HepG2 (cell line): ENCODE measurements around the gene PRSS12. TPM values are rescaled to one million over a fixed set of nuclear protein-coding genes. Genes with fewer than 3 reads are reported as not detected.

Experiments used
- BORCS8-MEF2B ChIP-seq: sonication (generic); formaldehyde crosslinking; IDR thresholded peaks from 2 replicates; pipeline ENCODE4 v1.8.0; 2022; ENCODE audit warnings: mild to moderate bottlenecking, missing genetic modification reagents
- EED ChIP-seq: sonication (generic); formaldehyde crosslinking; IDR thresholded peaks from 2 replicates; pipeline ENCODE4 v1.5.0; 2020; ENCODE audit warnings: mild to moderate bottlenecking, missing genetic modification reagents
- ETV5 ChIP-seq: IDR thresholded peaks from 2 replicates; pipeline ENCODE4 v1.6.1; 2018; ENCODE audit warnings: missing biosample characterization, missing genetic modification reagents, inconsistent platforms, borderline replicate concordance
- HMG20A ChIP-seq: IDR thresholded peaks from 2 replicates; pipeline ENCODE4 v1.6.1; 2016; ENCODE audit warnings: borderline replicate concordance
- HOXA7 ChIP-seq: sonication (generic); formaldehyde crosslinking; IDR thresholded peaks from 2 replicates; pipeline ENCODE4 v1.8.1; 2022; ENCODE audit warnings: mild to moderate bottlenecking, missing genetic modification reagents, moderate library complexity
- JUND ChIP-seq: sonication (generic); formaldehyde crosslinking; IDR thresholded peaks from 2 replicates; pipeline ENCODE4 v1.8.0; 2022; ENCODE audit warnings: mild to moderate bottlenecking, missing genetic modification reagents
- MTF2 ChIP-seq: sonication (generic); formaldehyde crosslinking; IDR thresholded peaks from 2 replicates; pipeline ENCODE4 v1.5.0; 2020; ENCODE audit warnings: missing genetic modification reagents, borderline replicate concordance
- NCOR1 ChIP-seq: fragments of 200-600 bp; sonication (generic); IDR thresholded peaks from 2 replicates; pipeline ENCODE4 v1.7.0; 2017; ENCODE audit warnings: antibody characterized with exemption, low read length, borderline replicate concordance
- PAF1 ChIP-seq: IDR thresholded peaks from 2 replicates; pipeline ENCODE4 v1.6.1; 2016; ENCODE audit warnings: missing genetic modification reagents, missing compliant biosample characterization
- PHF20 ChIP-seq: sonication (generic); formaldehyde crosslinking; IDR thresholded peaks from 2 replicates; pipeline ENCODE4 v1.5.0; 2020; ENCODE audit warnings: mild to moderate bottlenecking, missing genetic modification reagents
- RCOR2 ChIP-seq: IDR thresholded peaks from 2 replicates; pipeline ENCODE4 v1.6.1; 2016; ENCODE audit warnings: missing biosample characterization, missing genetic modification reagents
- SNRNP70 ChIP-seq: fragments of 200-400 bp; formaldehyde crosslinking; IDR thresholded peaks from 2 replicates; pipeline ENCODE4 v1.6.1; 2017; ENCODE audit warnings: mild to moderate bottlenecking, low read depth, low read length, moderate library complexity
- SPEN ChIP-seq: sonication (generic); formaldehyde crosslinking; IDR thresholded peaks from 2 replicates; pipeline ENCODE4 v1.5.1; 2020; ENCODE audit warnings: low read depth, mild to moderate bottlenecking, missing genetic modification reagents
- YEATS4 ChIP-seq: sonication (generic); formaldehyde crosslinking; IDR thresholded peaks from 2 replicates; pipeline ENCODE4 v1.4.0; 2020; ENCODE audit warnings: missing genetic modification reagents, borderline replicate concordance
- ZNF10 ChIP-seq: sonication (generic); formaldehyde crosslinking; IDR thresholded peaks from 2 replicates; pipeline ENCODE4 v1.4.0; 2020; ENCODE audit warnings: mild to moderate bottlenecking, low read depth, missing genetic modification reagents, borderline replicate concordance
- ZNF101 ChIP-seq: sonication (generic); formaldehyde crosslinking; IDR thresholded peaks from 2 replicates; pipeline ENCODE4 v1.4.0; 2020; ENCODE audit warnings: mild to moderate bottlenecking, low read depth, missing genetic modification reagents, borderline replicate concordance
- ZNF224 ChIP-seq: sonication (generic); formaldehyde crosslinking; IDR thresholded peaks from 2 replicates; pipeline ENCODE4 v1.5.0; 2020; ENCODE audit warnings: mild to moderate bottlenecking, missing genetic modification reagents
- ZNF256 ChIP-seq: sonication (generic); formaldehyde crosslinking; conservative IDR thresholded peaks from 2 replicates; pipeline ENCODE4 v1.4.0; 2020; ENCODE audit warnings: missing genetic modification reagents
- ZSCAN12 ChIP-seq: sonication (generic); formaldehyde crosslinking; IDR thresholded peaks from 2 replicates; pipeline ENCODE4 v1.9.0; 2021; ENCODE audit warnings: mild to moderate bottlenecking, missing genetic modification reagents
- ZZZ3 ChIP-seq: sonication (generic); formaldehyde crosslinking; IDR thresholded peaks from 2 replicates; pipeline ENCODE4 v1.4.0; 2020; ENCODE audit warnings: missing genetic modification reagents, mild to moderate bottlenecking, borderline replicate concordance
- polyA plus RNA-seq, 8 experiments: library from polyadenylated mRNA; depleted of rRNA in 3 of 8; stranded (reverse) in 7 of 8; unstranded in 1 of 8; fragments of >200 nt; fragmentation: Illumina TruSeq in 4 of 8; extraction: Trizol in 4 of 8; gene quantifications; 2 replicates each; pipeline versions ENCODE4 v1.2.1 to v1.2.3, GENCODE V29; 2011 to 2016; ENCODE audit warnings: low read depth in 4 of 8, missing spikeins in 1 of 8, mixed read lengths in 1 of 8; ENCODE audit not compliant: insufficient read depth in 1 of 8
- total RNA-seq, 5 experiments: library from RNA; depleted of rRNA; stranded (reverse); fragments of >200 nt; fragmentation: Illumina TruSeq; extraction: Trizol; gene quantifications; 2 replicates each; pipeline ENCODE4 v1.2.3, GENCODE V29; 2016; ENCODE audit warnings: low read depth in 1 of 5
- TF ChIP-seq, protein P1 (sequence below): IDR thresholded peaks from 2 replicates; pipeline ENCODE4 v1.6.1; 2016; ENCODE audit warnings: low read depth, missing genetic modification reagents, missing compliant biosample characterization
- TF ChIP-seq, protein P2 (sequence below): sonication (generic); formaldehyde crosslinking; IDR thresholded peaks from 2 replicates; pipeline ENCODE4 v1.5.1; 2020; ENCODE audit warnings: missing genetic modification reagents, mild to moderate bottlenecking, borderline replicate concordance
- TF ChIP-seq, protein P3 (sequence below): sonication (generic); formaldehyde crosslinking; IDR thresholded peaks from 2 replicates; pipeline ENCODE4 v1.5.1; 2020; ENCODE audit warnings: missing genetic modification reagents, mild to moderate bottlenecking, borderline replicate concordance

PRSS12 gene
- total and polyA plus RNA-seq, 2 of the 13 experiments (the other 11 are each of a cell fraction or from before 2014, with no cell fraction given) = 0.02 TPM; not detected in 1

DNA sequence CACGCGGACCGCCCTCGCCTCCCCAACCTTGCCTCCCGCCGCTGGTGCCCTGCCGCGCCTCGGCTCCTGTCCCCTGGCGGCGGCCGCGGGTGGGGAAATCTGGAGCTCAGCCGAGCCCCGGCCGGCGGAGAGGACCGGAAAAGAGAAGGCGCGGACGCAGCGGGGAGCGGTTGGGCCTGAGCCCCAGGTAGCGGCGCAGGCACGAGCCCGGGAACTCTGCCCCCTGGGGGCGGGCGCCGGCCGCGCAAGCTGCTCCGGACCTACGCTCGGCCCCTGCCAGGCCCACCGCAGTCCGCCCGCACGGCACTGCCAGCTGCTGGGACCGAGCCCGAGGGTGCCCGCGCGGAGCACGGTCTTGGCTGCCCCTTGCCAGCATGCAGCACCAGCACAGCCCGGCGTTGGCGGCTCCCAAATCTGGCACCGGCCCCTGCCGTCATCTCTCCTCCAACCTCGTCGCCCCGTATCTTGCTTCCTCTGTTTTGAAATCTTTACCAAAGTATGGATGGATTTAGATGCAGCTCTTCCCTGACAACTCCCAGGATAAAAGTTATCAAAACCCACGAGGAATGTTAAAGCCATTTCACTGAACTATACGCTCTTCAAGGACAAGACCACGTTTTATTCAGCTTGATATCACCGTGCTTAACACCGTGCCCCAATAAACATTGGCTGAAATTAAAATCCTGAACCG is at the start of gene PRSS12 (continued):
- TF ChIP-seq SNRNP70 (no peak), YEATS4 (CRISPR knock-in tag) (peak; percentile 30; the same call in 1 of the 2 replicates), ETV5 (CRISPR knock-in tag) (peak; percentile 32; the same call in 1 of the 2 replicates), ZNF10 (CRISPR knock-in tag) (no peak), PHF20 (CRISPR knock-in tag) (no peak), EED (no peak), SPEN (CRISPR knock-in tag) (0 out of 2 replicates have a peak, but pooled peaks have one; percentile 40), MTF2 (CRISPR knock-in tag) (peak; percentile 83; the same call in 1 of the 2 replicates), ZNF101 (no peak), JUND (no peak), RCOR2 (no peak), ZZZ3 (no peak), HMG20A (CRISPR knock-in tag) (no peak), PAF1 (no peak), ZNF224 (CRISPR knock-in tag) (no peak), NCOR1 (no peak), HOXA7 (CRISPR knock-in tag) (no peak), ZNF256 (CRISPR knock-in tag) (no peak), BORCS8-MEF2B (CRISPR knock-in tag) (peak; percentile 39; the same call in 1 of the 2 replicates), ZSCAN12 (no peak)
- TF ChIP-seq, protein P1, sequence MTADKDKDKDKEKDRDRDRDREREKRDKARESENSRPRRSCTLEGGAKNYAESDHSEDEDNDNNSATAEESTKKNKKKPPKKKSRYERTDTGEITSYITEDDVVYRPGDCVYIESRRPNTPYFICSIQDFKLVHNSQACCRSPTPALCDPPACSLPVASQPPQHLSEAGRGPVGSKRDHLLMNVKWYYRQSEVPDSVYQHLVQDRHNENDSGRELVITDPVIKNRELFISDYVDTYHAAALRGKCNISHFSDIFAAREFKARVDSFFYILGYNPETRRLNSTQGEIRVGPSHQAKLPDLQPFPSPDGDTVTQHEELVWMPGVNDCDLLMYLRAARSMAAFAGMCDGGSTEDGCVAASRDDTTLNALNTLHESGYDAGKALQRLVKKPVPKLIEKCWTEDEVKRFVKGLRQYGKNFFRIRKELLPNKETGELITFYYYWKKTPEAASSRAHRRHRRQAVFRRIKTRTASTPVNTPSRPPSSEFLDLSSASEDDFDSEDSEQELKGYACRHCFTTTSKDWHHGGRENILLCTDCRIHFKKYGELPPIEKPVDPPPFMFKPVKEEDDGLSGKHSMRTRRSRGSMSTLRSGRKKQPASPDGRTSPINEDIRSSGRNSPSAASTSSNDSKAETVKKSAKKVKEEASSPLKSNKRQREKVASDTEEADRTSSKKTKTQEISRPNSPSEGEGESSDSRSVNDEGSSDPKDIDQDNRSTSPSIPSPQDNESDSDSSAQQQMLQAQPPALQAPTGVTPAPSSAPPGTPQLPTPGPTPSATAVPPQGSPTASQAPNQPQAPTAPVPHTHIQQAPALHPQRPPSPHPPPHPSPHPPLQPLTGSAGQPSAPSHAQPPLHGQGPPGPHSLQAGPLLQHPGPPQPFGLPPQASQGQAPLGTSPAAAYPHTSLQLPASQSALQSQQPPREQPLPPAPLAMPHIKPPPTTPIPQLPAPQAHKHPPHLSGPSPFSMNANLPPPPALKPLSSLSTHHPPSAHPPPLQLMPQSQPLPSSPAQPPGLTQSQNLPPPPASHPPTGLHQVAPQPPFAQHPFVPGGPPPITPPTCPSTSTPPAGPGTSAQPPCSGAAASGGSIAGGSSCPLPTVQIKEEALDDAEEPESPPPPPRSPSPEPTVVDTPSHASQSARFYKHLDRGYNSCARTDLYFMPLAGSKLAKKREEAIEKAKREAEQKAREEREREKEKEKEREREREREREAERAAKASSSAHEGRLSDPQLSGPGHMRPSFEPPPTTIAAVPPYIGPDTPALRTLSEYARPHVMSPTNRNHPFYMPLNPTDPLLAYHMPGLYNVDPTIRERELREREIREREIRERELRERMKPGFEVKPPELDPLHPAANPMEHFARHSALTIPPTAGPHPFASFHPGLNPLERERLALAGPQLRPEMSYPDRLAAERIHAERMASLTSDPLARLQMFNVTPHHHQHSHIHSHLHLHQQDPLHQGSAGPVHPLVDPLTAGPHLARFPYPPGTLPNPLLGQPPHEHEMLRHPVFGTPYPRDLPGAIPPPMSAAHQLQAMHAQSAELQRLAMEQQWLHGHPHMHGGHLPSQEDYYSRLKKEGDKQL = no peak
- TF ChIP-seq, protein P2, sequence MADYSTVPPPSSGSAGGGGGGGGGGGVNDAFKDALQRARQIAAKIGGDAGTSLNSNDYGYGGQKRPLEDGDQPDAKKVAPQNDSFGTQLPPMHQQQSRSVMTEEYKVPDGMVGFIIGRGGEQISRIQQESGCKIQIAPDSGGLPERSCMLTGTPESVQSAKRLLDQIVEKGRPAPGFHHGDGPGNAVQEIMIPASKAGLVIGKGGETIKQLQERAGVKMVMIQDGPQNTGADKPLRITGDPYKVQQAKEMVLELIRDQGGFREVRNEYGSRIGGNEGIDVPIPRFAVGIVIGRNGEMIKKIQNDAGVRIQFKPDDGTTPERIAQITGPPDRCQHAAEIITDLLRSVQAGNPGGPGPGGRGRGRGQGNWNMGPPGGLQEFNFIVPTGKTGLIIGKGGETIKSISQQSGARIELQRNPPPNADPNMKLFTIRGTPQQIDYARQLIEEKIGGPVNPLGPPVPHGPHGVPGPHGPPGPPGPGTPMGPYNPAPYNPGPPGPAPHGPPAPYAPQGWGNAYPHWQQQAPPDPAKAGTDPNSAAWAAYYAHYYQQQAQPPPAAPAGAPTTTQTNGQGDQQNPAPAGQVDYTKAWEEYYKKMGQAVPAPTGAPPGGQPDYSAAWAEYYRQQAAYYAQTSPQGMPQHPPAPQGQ = no peak
- TF ChIP-seq, protein P3, sequence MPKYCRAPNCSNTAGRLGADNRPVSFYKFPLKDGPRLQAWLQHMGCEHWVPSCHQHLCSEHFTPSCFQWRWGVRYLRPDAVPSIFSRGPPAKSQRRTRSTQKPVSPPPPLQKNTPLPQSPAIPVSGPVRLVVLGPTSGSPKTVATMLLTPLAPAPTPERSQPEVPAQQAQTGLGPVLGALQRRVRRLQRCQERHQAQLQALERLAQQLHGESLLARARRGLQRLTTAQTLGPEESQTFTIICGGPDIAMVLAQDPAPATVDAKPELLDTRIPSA (CRISPR knock-in tag) = no peak
